Activated CD4-positive, CD25-positive, alpha-beta regulatory T cell treated with anti-CD3 and anti-CD28 coated beads, Interleukin-2, amount 50 U/mL, for 72 hours (primary cell): ENCODE data around the gene PRKAG2.

Experiments used
- DNase-seq: peaks from one replicate; pipeline ENCODE4 v3.0.0; 2021

The PRKAG2 gene

GRCh38 chr7:151704960-151705635 is 171.8 kb downstream of the PRKAG2 start:
- no peak for DNase-seq

- no peak for DNase-seq
Observed at GRCh38 chr7:151704299-151704959, 172.5 kb downstream of the PRKAG2 start.

GRCh38 chr7:151702961-151703360 is 174.0 kb downstream of the PRKAG2 start:
- DNase-seq: no peak

- no peak for DNase-seq
Observed at GRCh38 chr7:151700586-151701165, 176.2 kb downstream of the PRKAG2 start.

GRCh38 chr7:151699928-151700319 is 177.0 kb downstream of the PRKAG2 start:
- DNase-seq: no peak

- DNase-seq: no peak
Observed at GRCh38 chr7:151699147-151699927, 177.6 kb downstream of the PRKAG2 start.

GRCh38 chr7:151697942-151698341 is 179.0 kb downstream of the PRKAG2 start:
- DNase-seq: no peak

- DNase-seq: no peak
Observed at GRCh38 chr7:151697515-151697895, 179.4 kb downstream of the PRKAG2 start.

GRCh38 chr7:151696721-151697514 is 180.0 kb downstream of the PRKAG2 start:
- DNase-seq: no peak

GRCh38 chr7:151695951-151696541 is 180.9 kb downstream of the PRKAG2 start:
- no peak for DNase-seq

- no peak for DNase-seq
Observed at GRCh38 chr7:151694828-151695580, 181.9 kb downstream of the PRKAG2 start.

GRCh38 chr7:151694441-151694827 is 182.5 kb downstream of the PRKAG2 start:
- DNase-seq: no peak

GRCh38 chr7:151693140-151693539 is 183.8 kb downstream of the PRKAG2 start:
- DNase-seq: no peak

- DNase-seq: no peak
Observed at GRCh38 chr7:151692721-151693120, 184.2 kb downstream of the PRKAG2 start.

GRCh38 chr7:151691449-151691848 is 185.5 kb downstream of the PRKAG2 start:
- DNase-seq: no peak

GRCh38 chr7:151690606-151691005 is 186.3 kb downstream of the PRKAG2 start:
- no peak for DNase-seq

GRCh38 chr7:151689196-151689971 is 187.5 kb downstream of the PRKAG2 start:
- no peak for DNase-seq

- no peak for DNase-seq
Observed at GRCh38 chr7:151688236-151688780, 188.6 kb downstream of the PRKAG2 start.

GRCh38 chr7:151687523-151688235 is 189.2 kb downstream of the PRKAG2 start:
- DNase-seq: no peak

GRCh38 chr7:151686826-151687225 is 190.1 kb downstream of the PRKAG2 start:
- DNase-seq: no peak
